NCI-H82 (cell line): ENCODE results near the gene TOM1L2.
"Not testable (repeated sequence)": the region's sequence is repeated elsewhere in the genome, so short reads cannot be mapped to it uniquely, and the experiment has no call there.

Experiments used
- DNase-seq: peaks from one replicate; lab custom pipeline; 2025; lab: John Stamatoyannopoulos, UW

Gene TOM1L2

DNA sequence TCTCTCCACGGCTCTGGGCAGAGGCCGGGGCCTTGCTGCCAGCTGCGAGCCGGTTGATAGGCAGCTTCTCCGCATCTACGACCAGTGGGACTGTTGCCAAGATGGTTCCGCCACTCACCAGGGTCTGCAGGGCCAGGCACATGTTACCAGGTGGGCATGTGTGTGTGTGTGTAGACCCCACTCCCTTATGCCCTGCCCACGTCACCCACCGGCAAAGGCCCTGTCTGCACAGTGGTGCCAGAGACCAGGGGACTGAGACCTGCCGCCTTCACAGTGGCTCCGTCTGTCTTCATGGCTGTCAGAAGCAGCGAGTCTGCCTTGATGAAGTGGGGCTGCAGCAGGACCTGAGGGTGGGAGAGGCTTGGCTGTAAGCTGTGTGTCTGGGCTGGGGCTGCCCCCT lies 153.1 kb downstream of the TOM1L2 start:
- no peak for DNase-seq

DNA sequence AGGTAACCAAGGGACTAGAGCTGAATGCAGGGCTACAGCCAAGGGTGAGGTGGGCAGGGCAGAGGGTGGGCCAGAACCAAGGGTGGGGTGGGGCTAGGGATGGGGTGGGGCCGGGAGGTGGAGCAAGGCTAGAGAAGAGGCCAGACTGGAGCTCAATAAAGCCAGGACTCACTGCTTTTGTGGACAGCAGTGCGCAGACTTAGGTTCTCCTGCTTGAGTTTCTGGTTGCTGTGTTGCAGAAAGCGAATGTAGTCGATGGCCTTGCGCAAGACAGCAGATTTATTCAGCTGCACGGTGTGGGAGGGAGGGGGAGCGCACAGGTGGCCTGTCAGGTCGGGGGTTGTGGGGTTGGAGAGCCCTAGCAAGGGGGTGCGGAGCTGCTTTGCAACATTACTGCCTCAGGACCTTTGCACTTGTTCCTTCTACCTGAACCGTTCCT lies 154.1 kb downstream of the TOM1L2 start:
- peak; percentile 86 for DNase-seq

DNA sequence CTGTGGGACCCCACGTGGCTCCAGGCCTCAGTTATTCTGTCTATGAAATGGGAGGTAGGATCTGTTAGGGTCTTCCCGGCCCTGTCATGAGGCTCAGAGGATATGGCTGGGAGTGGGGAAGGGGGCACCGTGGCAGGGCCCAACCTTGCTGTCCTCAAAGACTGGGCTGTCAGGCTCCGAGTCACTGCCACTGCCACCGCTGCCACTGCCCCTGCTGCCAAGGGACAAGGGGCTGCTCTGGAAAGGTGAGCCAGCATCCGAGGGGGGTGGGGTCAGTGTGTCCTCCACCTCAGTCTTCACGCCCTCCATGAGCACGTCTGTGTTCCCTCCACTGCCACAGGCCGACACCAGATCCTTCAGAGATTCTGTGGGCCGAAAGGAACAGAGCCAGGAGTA lies 154.7 kb downstream of the TOM1L2 start:
- no peak for DNase-seq

DNA sequence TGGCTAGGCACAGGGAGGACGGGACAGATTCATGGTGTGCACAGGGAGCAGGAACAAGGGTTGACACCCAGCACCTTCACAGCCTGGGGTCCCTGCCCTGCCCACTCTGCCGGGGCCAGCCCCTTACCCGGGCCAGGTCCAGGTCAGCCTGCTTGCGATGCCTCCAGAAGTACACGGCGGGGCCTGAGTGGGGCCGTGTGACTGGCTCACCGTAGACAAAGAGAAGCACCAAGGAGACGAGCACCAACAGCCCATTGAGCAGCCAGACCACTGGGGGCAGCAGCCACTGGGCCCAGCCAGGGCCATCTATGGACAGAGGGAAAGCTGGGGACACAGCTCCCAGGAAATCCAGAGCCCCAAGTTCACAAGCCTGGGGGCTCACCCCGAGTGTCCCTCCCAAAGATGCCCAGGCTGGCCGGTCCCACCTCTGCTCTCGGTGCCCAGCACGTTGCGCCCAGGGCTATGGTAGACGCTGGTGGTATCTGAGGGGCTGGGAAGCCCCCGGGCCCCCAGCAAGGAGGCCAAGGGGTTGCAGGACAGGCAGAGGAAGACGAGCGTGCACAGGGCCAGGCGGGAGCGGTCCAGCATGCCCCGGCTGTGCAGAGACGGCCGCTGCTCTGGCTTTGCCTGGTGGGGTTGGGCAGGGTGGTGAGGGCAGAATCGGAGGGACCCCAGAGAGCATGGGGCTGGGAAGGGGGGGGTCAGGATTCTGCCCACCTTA lies 155.2 kb downstream of the TOM1L2 start:
- no peak for DNase-seq

DNA sequence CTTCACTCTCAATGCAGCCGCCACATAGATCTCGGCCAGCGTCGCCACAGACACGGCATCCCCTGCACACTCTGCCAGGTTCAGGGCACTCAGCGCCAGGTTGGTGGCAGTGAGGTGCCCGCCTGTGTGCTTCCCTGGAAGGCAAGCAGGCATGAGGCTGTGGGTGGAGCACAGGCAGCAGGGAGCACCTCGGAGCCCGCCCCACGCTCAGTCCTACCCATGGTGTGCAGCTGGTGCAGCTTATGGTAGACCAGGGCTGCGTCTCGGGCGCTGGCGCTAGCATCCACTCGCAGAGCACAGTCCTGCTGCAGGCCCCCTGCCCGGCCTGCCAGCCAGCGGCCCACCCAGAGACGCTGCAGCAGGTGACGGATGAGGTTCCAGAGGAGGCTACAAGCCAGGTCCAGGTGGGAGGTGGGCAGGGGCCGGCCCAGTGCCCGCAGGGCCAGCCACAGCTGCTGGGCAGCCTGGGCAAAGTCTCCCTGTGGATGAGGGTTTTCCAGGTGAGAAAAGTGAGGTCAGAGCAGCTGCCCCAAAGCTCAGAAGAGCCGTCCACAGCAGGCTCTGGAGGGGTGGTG lies 155.9 kb downstream of the TOM1L2 start:
- DNase-seq = no peak

DNA sequence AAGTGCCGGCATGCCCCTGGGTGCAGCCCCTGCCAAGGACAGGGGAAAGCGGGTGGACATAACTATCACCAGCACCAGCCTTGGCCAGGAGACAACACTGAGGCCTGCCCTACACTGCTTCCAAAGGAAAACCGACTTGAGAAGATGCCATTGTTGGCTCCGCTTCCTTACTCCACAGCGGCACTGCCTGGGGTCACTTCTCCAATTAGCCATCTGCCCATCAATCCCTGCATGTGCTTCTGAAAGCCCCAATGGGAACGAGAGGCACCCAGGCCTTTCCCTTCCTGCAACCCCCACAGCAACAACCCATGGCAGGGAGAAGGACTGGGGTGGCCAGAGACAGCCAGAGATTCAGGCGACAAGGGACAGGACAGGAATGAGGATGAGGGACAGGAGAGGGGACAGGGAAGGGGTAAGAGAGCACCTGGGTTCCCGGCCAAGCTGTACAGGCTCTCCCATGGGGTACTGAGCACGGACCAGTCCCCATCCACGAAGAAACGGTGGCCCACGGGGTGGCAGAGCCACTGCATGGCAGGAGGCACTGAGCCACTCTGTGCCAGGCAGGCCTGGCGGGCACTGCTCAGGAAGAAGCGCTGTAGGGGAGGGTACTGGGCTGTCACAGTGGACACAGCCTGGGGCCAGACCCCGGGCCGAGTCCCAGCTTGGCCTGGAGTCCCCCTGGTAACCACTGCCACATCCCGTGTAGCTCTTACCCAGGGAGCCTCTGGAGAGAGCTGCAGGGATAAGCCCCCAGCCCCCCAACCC lies 156.6 kb downstream of the TOM1L2 start:
- peak; percentile 47 for DNase-seq

DNA sequence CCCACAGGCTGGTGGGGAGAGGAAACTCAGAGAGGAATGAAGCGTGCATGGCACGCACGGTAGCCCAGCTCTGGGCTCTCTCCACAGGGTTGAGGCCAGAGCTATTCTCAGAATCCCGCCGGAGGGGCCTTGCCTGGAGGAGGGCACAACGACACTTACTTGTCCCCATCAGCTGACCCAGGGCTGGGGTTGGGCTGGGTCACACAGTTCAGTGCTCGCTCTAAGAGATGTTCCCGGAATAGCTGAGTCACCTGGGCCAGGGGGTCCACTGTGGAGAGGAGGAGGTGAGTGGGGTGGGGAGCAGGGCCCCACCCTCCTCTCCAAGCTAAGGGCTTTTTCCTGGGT lies 157.2 kb downstream of the TOM1L2 start:
- DNase-seq = no peak

DNA sequence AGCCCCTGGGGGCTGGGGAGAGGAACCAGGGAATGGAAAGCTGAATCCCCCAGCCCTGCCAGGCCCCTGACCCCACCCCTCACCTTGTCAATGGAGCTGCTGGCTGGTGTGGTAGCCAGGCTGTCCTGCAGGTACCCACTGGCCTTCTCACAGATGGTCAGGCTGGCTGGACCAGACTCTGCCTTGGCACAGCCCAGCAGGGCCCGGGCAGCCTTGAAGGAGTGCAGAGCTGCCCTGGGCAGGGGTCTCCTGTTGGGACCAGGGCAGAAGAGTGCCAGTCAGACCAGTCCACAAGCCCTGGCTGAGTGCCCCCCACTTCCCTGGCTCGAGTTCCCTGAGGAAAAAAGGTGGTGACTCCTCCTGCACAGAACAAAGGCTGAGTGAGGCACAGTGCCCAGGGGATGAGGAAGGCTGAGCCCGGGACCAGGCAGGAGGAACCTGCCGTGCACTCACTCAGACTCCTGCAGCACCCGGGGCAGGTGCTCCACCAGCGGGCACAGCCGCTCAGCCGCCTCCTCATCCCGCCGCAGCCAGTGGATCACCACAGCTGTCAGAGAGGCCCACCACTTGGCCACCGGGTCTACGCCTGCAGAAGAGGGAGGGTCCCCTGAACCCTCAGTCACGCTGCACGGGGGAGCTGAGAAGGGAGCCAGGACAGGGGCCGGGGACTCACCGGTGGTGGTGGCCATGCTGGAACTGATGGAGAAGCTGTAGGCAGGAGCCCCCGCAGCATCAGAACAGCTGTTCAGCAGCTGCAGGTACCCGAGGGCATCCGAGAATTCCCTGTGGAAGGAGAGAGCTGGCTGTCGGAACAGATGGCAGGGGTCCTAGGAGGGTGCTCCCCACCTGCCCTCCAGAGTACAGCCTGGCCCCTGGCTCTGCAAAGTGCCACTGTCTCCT lies 157.8 kb downstream of the TOM1L2 start:
- peak; percentile 48 for DNase-seq

DNA sequence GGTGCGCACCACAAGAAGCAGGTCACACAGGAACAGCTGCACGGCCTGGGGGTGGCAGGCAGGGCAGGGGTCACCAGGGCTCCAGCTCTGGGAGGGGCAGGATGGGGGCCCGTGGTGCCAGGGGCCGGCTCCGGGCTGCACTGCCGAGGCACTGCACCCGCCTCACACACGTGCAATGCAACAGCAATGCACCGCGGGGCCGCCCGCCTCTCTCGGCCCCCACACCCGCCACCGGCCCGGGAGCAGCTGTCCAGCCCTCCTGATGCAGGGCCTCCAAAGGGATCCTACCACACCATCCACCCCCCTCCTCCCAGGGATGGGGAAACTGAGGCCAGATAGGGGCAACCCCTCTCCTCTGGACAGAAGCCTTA lies 158.5 kb downstream of the TOM1L2 start:
- no peak for DNase-seq

DNA sequence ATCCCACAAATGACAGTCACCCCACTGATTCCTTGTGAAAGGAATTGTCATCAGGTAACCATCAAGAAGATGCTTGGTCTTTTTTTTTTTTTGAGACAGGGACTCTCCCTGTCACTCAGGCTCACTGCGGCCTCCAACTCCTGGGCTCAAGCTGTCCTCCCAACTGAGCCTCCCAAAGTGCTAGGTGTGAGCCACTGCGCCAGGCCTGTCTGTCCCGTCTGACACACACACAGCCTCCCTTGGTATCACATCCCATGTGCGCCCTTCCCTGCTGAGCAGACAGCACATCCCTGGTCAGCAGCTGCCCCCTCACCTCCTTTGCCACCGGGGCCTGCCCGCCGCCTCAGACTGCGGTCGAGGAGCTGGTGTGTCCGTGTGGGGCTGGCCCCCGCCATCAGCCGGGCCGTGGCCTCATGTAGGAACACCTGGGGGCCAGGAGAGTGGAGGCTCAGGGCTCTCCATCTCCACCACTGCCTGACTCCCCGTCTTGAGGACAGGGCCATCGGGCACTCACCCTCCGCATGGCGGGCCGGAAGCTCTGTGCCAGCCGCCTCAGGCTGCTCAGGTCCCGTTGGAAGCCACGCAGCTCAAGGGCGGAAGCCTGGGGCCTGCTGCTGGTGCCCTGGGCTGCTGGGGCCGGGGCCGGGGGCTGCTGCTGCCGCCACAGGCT lies 159.0 kb downstream of the TOM1L2 start:
- DNase-seq = no peak

DNA sequence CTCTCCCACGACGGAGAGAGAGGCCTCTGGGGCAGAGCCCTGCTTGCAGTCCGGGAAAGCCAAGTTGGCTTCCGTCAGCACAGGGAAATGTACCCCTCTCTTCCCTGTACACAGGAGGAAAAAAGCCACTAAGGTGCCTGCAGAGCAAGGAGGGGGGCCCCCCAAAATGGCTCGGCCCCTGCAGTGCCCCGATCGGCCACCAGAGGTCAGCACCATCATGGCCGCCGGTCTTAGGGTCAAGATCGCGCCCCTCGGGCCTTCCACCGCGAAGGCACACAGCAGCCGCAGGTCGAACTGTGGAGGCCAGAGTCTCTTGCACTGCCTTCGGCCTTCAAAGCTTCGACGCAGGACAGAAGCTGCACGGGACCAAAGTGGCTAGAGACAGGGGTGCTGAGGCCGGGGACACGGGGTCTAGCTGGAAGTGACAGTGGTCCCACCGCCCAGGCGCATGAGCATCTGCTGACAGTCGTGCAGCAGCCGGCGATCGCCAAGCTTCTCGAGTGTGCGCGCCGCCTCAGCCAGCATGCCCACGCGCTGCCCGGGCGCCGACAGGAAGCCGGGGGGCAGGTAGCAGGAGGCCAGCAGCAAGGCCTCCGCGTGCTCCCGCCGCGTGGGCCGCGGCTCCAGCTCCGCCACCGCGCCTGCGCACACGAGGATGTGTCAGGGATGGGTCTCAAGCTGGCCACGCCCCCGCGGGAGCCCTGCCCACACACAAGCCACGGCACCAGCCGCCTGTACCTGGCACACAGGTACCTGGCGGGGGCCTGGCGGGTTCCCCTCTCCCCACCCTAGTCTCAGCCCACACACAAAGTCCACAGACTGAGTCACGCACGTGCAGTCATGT lies 159.8 kb downstream of the TOM1L2 start:
- DNase-seq = peak; percentile 70

DNA sequence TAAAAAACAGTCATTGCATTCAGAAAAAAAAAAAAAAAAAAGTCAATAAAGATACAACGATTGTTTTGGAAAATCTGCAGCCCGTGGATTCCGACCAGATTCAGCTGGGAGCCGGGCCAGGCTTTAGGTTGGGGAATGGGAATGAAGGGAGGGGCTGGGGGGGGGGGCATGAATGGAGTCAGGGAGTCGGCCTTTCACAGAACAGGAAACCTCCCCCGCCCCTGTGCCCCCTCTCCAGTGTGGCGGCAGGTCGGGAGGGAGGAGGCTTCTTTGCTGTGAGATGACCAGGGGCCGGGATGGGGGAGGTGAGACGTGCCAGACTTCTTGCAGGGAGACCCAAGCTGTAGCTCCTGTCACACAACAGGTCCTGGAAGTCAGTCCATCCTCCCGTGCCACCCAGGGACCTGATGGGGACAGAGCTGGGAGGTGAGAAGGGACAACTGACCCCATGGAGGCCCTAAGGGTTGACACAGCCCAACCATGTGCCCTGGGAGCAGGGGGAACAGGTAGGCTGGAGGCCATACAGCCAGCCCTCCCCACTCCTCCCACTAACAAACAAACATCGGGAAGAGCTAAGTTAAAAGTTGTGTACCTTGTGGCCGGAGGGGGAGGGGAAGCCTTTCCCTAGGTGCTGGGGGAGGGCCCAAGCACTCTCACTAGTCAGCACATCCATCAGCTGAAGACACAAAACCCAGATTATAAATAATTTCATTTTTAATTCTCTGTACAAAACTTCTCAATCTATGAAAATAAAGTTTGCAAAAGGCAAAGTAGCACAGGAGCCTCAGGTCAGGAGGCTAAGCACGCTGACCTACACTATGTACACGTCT lies 160.6 kb downstream of the TOM1L2 start:
- DNase-seq = peak; percentile 66

DNA sequence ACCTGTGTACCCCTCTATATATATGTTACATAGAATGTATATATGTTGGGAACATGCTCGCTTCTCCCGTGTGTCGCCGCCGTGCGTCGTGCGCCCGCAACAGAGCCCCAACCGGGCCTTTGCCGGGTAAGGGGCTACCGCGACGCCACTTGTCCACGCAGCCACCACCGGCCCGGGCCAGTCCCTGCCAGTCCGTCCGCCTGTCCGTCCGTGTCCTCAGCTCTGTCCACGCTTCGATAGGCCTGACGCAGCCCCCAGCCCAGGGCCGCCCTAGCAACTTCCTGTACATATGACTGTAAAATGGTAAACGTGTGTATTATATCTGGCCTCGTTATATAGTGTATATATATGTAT lies 161.3 kb downstream of the TOM1L2 start:
- DNase-seq = no peak

DNA sequence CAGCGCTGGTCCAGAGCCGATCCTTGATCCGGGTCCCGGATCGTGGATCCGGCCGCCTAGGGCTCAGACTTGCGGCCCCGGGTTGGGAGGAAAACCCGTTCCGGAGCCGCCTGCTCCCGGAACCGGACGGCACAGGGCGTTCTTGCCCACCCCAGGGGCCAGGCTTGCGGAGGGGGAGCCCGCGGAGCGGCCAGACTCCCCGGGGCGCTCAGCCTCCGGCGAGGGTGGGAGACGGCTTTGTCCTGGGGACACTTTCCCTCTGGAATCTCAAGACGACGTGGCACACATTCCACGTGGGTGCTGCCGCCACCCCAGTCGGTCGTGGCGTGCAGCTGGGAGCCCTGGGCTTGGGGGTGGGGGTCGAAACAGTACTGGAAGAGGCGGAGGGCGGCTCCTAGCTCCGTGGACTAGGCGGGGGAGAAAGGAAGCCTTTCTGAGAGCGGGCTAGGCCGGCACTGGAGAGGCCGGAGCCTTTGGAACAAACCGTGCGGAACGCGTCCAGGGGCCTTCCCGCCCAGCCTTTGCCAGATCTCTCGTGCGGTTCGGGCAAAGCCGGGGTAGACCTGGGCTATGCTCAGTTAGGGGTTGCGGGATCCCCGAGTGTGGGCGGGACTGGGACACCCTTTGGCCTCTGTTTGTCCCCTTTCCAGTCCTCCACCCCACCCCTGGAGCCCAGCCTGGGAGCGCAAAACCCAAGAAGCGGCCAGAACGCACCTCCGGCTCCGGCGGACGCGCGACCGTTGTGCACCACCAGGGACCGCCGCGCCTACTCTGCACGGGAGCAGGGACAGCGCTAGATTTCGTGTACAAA lies 161.9 kb downstream of the TOM1L2 start:
- peak; percentile 58 for DNase-seq

DNA sequence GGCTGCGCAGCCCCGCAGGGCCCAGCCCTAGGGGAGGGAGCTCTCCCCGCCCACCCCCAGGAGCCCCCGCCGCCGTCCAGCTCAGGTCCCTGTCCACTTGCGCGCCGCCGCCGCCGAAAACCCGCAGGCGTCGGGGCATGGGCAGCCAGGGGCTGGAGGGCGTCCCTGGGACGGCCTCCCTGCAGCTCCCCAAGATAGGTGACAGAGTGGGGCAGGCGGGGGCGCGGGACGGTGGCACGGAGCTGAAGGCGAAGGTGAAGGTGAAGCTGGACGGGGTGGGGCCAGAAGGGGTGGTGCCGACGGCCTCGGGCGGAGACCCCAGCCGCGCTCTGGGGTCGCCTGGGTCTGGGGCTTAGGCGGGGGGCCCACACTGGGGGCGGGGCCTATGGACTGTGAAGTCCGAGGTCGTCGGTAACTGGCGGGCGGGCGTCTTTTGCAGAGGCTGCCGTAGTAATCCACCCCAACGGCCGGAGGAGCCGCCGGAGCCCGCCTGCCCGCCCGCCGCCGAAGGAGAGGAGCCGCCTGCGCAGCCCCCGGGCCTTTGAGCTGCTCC lies 162.6 kb downstream of the TOM1L2 start:
- no peak for DNase-seq

DNA sequence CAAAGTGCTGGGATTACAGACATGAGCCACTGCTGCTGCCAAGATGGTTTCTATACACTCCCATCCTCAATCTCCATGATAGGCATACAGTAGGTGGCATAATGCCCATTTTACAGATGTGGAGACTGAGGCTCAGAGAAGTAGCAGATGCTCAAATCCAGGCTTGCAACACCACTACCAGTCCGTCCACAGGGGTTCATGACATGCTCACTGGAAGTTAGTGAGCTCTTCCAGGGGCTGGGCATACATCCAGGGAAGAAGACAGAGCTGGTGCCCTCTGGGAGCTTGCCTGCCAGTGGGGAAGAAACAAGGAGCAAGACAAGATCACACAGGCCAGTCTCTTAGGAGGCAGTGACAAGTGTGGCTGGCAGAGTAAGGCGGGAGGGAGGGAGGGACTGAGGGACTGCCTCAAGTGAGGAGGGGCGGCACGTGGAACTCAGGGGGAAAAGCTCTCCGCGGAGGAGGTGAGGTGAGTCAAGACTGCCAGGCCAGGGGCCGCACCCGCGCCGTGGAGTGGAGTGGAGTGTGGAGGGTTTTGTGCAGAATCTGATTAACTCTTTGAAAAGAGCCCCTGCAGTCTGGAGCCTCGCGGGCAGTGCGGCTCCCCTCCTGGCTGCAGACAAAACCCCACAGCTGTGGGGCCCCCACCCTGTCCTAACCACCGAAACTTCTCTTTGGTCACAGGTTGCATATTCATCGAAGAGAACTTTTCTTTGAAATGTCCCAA lies 163.3 kb downstream of the TOM1L2 start:
- DNase-seq = no peak

DNA sequence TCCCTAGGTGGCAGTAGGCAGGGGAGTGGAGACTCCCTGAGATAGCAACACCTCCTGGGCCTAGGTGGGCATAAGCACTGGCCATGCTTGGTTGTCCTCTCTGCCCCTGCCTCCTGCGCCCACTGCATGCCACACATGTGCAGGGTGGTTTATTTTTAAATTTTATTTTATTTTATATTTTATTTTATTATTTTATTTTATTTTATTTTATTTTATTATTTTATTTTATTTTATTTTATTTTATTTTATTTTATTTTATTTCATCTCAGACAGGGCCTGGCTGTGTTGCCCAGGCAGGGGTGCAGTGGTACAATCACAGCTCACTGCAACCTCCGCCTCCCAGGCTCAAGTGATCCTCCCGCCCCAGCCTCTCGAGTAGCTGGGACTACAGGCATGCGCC lies 164.0 kb downstream of the TOM1L2 start:
- not testable (repeated sequence) for DNase-seq

DNA sequence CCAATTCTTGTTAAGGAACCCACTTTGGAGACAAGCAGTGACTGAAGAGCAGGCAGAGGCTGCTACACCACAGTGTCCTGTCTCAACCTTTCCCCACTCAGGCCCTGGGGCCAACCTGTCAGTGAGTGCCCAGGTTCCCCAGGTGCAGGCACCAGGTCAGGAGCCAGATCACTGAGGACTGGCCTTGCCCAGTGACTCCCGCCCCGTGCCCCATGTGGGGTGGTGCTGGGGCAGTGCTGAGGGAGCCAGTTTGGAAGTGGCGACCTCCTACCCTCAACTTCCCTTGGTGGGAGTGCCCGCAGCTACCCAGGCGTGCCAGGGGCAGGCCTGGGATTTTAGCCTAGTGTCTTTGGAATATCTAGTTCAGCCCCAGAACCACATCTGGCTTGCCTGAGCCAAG lies 164.8 kb downstream of the TOM1L2 start:
- DNase-seq = no peak
